ENCODE data around the gene DPY19L1.
"Not testable (repeated sequence)": the region's sequence is repeated elsewhere in the genome, so short reads cannot be mapped to it uniquely, and the experiment has no call there.

The DPY19L1 gene

DNA sequence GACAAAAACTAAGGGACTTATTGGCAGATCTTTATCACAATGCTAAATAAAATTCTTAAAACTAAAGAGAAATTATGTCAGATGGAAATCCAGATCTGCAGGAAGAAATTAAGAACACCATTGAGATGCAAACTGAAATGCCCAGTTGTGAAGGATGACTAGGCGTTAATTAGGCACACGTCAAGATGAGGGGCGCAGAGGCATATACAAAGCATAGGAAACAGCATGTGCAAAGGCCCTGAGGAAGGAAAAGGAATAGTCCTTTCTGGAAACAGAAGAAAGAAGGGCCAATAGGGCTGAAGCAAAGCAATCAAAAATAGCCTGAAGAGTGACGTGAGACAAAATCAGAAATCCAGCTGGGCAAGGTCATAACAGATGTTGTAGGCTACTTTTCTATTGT, 53.1 kb downstream of the DPY19L1 start:
- not testable (repeated sequence) for DNase-seq

DNA sequence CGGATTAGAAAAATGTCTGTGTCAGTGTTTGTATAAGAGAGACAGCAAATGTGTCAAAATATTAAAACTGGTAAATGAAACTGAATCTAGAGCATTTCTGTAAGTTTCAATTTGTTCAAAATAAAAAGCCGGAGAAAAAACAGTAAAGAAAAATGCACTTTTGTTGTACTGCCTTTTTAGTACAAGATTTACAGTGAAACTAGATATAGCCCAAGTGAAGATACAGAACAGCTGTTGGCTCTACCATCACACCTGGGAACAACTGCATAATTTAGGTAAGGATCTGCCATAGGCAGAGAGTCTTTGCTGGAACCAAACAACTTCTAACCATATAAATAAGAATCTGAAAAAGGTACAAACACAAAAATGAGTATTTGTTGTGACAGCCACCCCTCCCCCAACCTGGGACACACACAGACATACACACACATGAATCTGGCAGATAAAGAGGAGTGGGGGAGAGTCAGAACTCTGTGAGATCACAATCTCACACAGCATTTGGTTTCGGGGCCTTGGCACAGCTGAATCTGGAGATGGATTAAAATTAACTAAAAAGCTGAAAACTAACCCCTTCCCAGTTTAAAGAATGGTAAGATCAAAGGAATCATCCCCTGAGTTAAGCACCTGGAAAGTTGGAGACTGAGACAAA, 54.8 kb downstream of the DPY19L1 start:
- DNase-seq: no peak

DNA sequence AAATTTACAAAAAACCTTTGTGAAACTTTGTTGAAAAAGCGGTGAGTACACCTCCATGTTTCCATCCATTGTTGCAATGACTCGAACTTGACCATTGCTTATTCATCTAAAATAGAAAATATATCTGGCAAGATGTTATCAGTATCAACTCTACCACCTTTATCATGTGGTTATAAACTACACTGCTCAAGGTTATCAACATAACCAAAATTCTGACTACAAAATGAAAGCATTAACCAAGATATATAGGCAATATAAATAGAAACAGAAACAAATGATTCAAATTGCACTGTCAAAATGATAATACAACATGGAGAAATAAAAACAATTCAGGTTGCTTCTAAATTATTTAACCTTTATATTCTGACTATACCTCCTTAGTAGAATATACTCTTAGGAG, 58.2 kb downstream of the DPY19L1 start:
- not testable (repeated sequence) for DNase-seq

DNA sequence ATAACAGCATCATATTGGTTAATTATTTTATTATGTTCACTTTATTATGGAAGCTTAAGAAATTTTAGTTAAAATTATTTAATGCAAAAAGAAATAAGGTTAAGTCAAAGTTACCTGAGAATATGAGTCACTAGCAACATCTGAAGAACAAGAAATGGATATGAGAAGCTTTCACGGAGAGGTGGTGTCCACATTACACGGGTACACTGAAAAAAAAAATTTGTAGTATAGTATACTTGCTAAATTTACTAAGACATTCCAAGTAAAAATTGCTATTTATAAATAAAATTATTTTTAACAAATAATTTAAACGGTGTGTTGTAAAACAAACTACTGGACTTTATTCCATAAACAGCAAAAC, 63.9 kb downstream of the DPY19L1 start:
- no peak for DNase-seq

DNA sequence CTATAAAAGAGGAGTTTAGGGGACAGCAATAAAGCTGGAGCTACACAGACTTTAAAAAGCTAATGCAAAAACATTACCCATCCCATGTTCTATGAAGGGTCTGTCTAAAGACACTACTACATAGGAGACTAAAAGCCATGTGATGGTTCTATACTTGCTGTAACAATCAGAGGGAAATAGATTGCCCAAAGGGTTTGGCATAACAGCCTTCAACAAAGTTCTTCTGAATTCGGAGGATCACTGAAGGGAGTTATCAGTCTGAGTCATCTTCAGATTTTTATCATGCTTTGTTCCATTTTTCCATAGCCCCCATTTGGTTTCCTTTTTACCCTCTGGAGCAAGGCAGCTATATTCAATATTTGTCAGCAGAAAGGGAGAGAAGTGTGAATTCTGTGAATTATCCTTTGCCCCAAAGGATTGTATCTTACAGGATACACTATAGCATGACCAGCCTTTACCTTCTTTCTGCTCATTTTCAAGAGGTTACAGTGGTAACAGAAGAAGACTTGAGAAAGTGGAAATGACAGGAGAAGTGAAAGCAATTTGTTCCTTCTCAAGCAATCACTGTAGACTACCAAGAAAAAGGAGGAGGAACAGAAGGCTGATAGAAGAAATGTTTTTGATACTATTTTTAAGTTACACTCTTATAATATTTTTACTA, 64.4 kb downstream of the DPY19L1 start:
- not testable (repeated sequence) for DNase-seq

DNA sequence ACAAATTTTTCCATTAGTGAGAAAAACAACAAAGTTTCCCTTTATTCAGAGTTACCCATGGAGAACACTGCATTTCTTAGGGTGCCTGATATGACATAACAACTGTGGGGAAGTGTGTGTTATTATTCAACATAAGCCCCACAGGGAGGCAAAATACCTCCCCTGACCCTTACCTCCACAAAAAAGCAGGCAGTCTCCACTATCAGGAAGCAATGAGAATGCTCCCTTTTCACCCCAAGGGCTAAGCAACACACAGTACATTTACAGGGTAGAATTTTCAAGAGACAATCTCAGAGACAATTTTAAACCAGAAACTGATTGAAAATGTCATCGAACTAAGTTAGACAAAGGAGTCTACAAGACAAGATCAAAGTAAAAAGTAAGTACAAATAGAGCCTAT, 69.5 kb downstream of the DPY19L1 start:
- DNase-seq: not testable (repeated sequence)

DNA sequence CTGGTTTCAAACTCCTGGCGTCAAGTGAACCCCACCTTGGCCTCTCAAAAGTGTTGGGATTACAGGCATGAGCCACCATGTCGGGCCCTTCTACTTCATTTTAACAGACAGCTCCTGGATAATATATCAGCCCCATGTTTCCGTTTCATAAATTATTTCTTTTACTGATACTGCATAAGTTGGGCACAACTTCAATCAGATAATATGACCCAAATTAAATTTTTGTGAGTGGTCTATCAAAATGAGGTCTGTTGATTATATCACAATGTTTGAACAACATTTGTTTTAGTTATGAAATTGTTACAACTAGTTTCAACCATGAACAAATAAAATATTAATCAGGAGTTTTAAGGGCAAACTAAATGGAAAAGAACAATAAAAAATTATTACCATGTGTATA, 70.8 kb downstream of the DPY19L1 start:
- DNase-seq: not testable (repeated sequence)

DNA sequence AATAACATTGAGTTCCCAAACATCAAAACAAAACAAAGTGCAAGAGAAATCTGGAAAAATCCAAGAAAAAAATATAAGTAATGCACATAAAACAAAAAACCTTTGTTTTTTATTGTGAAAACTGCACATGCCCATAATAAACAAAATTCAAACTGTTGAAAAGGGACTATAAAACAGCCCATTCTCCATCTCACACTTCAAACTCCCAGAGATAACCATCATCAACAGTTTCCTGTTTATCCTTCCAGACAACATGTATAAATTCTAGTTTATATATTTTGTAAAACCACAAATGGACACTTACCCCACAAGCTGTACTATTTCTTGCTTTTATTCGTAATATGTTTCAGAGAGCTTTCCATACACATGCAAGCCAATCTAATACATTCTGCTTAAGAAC, 79.3 kb downstream of the DPY19L1 start:
- DNase-seq: no peak

DNA sequence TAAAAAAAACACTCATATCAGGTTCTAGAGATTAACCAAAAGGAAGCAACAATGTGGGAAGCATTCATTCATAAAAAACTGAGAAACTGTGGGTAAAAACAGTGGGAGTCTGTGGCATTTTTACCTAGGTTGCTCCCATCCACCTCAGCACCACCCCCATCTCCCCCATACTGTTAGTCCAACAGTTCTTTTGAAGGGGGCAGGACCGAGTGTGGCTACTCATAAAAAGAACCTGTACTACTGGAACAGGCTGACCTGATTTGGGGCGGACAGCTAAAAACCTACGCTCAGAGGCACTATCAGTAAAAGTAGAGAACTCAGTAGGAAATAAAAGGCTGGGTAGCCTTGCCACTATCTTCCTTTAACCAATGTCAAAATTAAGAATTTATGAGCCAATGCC, 84.5 kb downstream of the DPY19L1 start:
- no peak for DNase-seq

DNA sequence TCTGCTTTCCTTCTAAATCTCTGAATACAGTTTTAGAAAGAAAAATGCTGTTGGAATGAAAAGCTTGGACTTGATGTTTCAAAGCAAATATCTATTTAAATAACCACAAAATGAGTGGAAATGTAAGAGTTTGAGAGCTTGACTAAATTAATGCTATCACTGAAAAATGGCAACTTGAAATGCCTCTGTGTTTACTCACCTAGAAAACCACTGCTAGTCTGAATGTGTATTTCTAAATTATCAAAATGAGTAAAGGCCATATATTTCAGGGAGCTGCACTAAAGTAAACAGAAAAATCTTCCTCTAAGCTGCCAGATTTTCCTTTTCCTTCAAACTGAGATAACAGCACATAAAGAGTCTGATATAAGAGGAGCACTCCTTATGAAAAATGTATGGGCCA, 87.9 kb downstream of the DPY19L1 start:
- no peak for DNase-seq

DNA sequence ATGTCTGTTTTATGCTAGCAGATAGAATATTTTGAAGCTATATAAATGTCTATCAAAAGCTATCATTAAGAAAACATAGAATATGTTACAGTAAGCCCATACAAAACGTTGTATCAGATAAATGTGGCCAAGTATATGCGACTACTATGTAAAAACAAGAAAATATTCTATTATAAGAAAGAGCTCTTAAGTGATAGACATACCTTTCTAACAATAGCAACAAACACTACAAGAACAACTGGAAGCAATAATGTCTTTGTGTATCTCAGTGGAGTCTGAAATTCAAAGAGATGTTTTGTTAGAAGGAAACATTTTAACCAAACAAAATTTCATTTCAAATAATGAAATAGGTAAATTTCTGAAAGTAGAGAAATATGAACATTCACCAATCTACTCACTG, 89.9 kb downstream of the DPY19L1 start:
- not testable (repeated sequence) for DNase-seq

DNA sequence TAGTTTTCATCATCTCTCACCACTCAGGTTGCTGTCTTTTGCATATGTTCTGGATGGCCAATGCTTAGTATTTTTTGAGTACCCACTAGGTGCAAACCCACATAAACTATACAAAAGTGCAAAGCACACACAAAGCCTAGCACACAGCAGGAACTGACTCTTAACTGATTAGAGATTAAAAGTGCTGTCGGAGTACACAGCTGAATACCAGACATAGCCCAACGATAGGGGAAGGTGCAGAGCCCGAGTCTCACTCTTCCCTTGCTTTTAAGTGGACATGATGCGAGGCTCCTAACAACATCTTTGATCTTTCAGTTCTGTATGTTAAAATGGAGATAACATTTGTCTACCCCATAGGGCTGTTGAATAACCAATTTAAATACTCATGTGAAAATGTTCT, 90.8 kb downstream of the DPY19L1 start:
- DNase-seq: no peak

DNA sequence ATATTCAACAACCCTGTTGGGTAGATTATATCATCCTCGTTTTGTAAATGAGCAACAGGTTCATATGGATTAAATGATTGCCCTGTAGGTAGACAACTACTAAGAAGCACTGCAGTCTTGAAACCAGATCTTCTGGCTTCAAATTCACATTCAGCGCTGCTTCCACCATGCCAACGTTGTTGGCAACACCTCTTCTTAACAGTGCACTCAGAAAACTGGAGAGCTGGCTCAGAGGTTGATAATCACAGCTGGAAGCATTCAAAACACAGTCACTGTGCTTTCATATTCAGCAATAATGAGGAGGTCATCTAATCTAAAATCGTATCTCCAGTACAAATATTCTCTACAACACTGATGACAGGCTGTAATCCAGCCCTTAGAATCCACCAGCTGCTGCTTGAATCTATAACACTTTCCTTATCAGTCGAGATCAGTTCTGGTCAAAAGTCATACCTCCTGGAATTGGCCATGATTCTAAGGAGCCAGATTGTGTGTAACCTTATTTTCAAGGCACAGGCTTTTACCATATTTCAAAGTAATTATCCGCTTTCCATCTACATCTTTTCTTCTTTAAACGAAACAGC, 91.3 kb downstream of the DPY19L1 start:
- not testable (repeated sequence) for DNase-seq

DNA sequence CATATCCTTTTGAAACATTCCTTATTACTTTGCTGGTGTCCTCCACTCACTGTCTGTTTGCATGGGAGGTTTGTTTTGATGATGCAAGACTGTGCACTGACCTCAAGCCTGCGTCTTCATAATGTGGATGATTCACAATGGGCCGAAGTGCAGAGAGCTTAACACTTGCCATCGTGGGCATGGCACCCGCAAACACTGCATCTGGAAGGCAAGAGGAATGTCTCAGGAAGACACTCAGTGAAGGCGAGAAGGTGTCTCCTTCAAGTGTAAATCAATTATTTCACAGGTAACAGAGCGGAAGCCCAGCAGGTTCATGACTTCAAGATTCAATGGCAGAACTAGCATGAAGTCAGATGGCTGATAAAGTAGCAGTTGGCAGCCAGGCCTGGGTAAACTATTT, 98.1 kb downstream of the DPY19L1 start:
- DNase-seq: no peak

DNA sequence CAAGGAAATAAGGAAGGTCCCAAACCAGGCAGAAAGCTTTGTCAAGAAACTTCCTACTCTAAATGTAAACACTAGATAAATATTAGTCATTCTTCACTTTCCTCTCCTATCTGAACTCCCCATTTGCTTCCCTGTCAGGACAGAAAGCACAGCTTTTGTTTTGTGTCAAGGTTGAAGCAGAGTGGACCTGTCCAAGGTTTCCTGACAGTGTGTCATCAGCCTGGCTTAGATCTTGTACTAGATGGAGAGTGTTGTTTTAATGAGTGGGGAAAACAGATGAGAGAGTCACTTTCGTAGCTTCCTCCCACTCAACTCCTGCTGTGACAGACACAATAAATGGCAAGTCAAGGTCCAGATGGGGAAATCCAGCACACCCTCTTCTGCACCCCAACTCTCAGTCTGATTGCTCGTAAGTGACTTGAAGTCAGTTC, 101.5 kb downstream of the DPY19L1 start:
- DNase-seq: not testable (repeated sequence)

DNA sequence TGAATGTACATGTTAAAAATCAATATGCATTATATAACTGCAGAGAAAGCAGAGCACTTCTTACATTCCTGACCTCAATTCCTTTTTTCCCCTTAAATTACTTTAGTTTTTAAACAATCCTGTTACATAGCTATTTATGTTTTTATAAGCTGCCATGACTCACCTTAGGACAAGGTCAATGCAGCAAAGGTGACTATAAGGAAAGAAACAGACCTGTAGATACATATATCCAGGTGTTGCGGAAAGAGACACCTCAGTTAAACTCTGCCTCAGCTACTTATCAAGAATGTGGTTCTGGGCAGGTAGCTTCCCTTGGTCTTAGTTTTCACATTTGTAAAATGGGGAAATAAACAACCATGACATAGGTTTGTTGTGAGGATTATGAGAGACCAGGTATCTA, 105.5 kb downstream of the DPY19L1 start:
- DNase-seq: no peak

DNA sequence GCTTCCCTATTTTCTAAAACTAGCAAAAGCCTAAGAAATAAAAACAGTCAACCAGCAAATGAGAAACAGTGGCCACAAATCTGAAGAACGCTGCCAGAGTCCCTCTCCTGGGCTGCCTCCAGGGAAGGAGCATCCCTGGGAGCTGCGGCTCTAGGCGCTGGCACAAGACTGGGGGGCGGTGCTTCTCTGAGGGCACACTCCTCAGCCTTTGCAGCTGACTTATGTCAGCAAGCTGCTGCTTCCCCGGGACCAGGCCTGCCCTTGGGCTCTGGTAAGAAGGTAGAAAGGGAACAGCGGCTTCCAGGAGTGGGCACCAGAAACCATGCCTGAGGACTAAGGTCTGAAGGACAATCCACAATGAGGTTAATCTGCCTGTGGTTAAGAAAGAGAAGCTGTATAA, 107.5 kb downstream of the DPY19L1 start:
- not testable (repeated sequence) for DNase-seq

DNA sequence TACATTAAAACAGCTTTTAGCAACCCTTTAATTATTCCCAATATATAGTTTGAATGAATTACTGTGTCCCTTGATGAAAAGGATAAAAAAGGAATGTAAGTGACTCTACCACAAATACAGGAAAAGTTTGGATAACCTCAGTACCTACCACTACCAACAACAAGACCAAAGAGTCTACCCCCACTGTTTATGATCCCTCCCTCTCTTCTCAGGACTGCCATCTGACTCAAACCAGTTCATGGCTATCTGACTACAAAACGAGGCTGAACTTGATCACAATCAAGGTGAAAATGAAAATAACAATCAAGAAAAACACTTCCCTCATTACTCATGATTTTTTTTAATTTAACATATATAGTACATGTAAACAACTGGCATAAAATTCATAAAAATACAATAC, 108.7 kb downstream of the DPY19L1 start:
- no peak for DNase-seq

DNA sequence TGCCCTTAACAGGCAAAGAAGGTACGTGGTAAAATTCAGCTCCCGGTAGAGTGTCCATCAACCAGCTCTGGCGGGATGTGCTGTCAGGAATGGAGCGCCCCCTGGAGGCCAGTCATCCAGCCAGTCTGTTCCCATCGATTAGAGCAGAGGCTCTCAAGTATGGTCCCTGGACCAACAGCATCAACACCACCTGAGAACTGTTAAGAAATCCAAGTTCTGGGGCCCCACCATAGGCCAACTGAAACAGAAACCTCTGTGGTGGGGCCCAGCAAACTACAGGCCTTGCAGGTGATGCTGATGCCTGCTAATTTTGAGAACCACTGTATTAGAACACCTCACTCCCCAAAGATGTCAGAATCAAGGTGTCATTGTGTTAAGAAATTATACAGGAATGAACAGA, 109.2 kb downstream of the DPY19L1 start:
- no peak for DNase-seq

DNA sequence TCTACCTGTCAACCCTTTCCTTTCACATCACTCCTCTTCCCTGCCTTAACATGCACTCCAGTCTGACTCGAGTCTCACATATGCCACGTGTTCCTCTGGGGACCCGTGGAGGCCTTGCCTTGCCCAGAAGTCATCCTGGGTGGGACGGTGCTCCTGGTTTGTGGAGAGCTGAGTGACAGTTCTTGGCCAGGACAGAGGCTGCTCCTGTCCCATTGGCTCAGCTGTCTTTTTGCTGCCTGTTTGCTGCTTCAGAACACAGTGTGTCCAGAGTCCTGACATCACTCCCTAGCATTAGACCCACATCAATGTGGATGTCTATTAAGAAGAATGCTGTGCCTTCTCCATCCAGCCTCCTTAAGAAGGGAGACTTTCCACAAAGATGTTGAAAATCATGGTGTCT, 116.8 kb downstream of the DPY19L1 start:
- not testable (repeated sequence) for DNase-seq

DNA sequence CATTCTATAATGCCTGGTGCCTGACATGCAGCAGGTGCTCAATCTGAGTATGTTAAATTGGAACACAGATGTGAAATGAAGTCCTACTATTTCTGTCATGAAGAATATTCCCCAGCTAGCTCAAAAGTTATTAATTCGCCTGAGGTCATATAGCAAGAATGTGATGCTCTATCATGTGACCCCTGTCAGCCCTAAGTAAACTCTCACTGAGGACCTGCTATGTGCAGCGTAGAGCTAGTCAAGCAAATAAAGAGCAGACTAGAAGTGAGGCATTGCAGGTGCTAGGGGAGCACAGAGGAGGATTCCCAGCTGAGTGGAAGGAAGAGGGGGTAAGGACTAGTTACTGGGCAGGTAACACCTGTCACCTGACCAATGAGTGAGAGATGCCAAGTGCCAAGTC, 118.2 kb downstream of the DPY19L1 start:
- not testable (repeated sequence) for DNase-seq

DNA sequence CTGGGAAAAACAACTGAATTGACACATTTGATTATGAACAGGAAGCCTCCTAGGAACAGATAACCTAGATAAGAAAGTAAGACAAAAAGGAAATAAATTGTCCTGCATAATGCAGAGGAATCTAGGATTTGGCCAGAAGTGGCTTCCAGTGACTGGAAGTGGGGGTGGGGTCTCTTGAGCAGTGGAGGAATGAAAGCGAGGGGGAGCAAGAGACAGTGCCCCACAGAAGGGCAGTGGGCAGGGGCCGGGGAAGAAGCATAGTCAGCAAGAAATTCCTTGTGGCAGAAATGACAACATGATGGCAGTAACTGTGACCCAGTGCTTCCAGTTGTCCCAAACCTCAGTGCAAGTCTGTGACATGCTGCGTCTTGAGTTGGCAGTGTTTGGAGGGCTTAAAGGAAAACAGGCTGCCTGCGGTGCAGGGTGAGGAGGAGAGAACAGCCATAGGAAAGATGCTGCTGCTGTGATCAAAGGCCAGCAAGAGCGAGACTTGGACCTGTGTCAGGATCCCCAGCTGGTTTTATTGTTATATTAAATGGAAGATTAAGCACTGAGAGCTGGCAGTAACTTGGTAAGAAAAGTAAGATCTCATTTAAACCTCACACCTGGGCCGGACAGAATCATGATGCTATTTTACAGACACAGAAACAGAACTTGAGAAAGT, 119.0 kb downstream of the DPY19L1 start:
- not testable (repeated sequence) for DNase-seq

DNA sequence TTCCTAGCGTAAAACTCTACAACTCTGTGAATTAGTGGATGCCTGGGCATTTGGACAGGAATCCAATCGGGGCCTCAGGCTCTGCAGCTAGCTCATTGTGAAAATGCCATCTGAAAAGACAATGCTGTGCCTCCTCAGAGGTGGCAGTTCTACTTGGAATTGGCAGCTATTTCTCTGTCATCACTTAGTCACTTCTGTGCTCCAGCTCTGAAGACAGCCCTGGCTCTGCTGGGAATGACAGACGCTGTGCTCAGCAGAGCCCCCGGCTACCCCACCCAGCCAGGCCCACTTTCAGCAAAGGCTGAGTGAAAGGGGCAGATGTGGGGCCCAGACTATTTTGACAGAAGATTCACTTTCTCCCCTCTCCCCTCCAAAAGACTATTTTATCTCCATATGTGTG, 119.8 kb downstream of the DPY19L1 start:
- not testable (repeated sequence) for DNase-seq

DNA sequence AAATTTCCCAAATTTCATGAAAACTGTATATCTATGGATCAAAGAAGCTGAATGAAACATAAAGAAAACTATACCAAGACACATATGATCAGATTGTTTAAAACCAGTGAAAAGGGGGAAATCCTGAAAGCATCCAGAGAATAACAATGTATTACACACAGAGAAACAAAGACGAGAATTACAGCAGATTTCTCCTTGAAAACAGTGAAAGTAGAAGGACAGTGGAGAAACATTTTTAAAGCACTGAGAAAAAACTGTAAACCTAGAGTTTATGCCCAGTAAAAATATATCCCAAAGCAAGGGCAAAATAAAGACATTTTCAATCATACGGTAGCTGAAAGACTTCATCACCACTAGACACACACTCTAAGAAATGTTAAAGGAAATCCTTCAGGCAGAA, 121.0 kb downstream of the DPY19L1 start:
- no peak for DNase-seq

Measured in NCI-H187 (cell line).